Thymus (tissue), 11 donors: ENCODE data around the gene CFAP77. TPM values are rescaled to one million over a fixed set of nuclear protein-coding genes. Genes with fewer than 3 reads are reported as not detected.
"Not testable (repeated sequence)": the region's sequence is repeated elsewhere in the genome, so short reads cannot be mapped to it uniquely, and the experiment has no call there.

Experiments used
- DNase-seq, 9 donors: peaks; one replicate each; pipeline ENCODE4 v3.0.0-alpha.2; 2013; ENCODE audit warnings: low spot score in 9 of 9, low read depth in 6 of 9, missing footprints in 1 of 9
- H3K27ac ChIP-seq, 2 donors: one replicate each; pipeline ENCODE4 v1.5.1; 2013; ENCODE audit warnings: control low read depth in 1 of 2, low read depth in 1 of 2, low read length in 1 of 2, mild to moderate bottlenecking in 1 of 2, moderate library complexity in 1 of 2
- H3K27me3 ChIP-seq, 2 donors: one replicate each; pipeline ENCODE4 v1.5.1; 2013; ENCODE audit warnings: low read length in 1 of 2; ENCODE audit not compliant: control insufficient read depth in 2 of 2, insufficient read depth in 1 of 2
- H3K36me3 ChIP-seq, 2 donors: one replicate each; pipeline ENCODE4 v1.5.1; 2013; ENCODE audit warnings: low read length in 1 of 2, mild to moderate bottlenecking in 1 of 2, moderate library complexity in 1 of 2; ENCODE audit not compliant: control insufficient read depth in 2 of 2, insufficient read depth in 2 of 2
- H3K4me1 ChIP-seq, 2 donors: one replicate each; pipeline ENCODE4 v1.5.1; 2013; ENCODE audit warnings: low read length in 2 of 2; ENCODE audit not compliant: control insufficient read depth in 2 of 2, insufficient read depth in 2 of 2
- H3K4me3 ChIP-seq, 2 donors: one replicate each; pipeline ENCODE4 v1.5.1; 2013; ENCODE audit warnings: low read length in 2 of 2, control low read depth in 1 of 2, mild to moderate bottlenecking in 1 of 2
- H3K9me3 ChIP-seq, 2 donors: one replicate each; pipeline ENCODE4 v1.5.1; 2013; ENCODE audit warnings: low read length in 1 of 2, mild to moderate bottlenecking in 1 of 2; ENCODE audit not compliant: control insufficient read depth in 2 of 2, insufficient read depth in 1 of 2
- WGBS: extraction: QIAGEN DNeasy Blood & Tissue Kit; methylation state at CpG from one replicate; pipeline ENCODE4 v1.1.7; 2013; 5-methylcytosine and 5-hydroxymethylcytosine counted together
- polyA plus RNA-seq: library from polyadenylated mRNA; stranded (reverse); fragments of 200-250 nt; gene quantifications from one replicate; pipeline ENCODE4 v1.2.3, GENCODE V29; 2013
- total RNA-seq: library from RNA; stranded (reverse); fragments of 120-200 nt; gene quantifications from one replicate; pipeline ENCODE4 v1.2.4, GENCODE V29; 2013
- donor health status: healthy.

Gene CFAP77
- total and polyA plus RNA-seq, 2 donors: 0.05 to 0.11 TPM

- not testable (repeated sequence) for H3K4me1 ChIP-seq, H3K9me3 ChIP-seq, H3K4me3 ChIP-seq, H3K27me3 ChIP-seq, DNase-seq, H3K27ac ChIP-seq
- 97% methylated on average over 2 of the region's 2 CpGs for WGBS
- H3K36me3 ChIP-seq: peaks cover 63 to 70% of the 10 kb centered on the region in 2 donors
Observed at GRCh38 chr9:132377769-132378168, 32.2 kb upstream of the CFAP77 start.

GRCh38 chr9:132378416-132378815, 31.6 kb upstream of the CFAP77 start:
- not testable (repeated sequence) for H3K27me3 ChIP-seq, H3K4me1 ChIP-seq, H3K27ac ChIP-seq, DNase-seq, H3K4me3 ChIP-seq, H3K9me3 ChIP-seq
- peaks cover 63 to 74% of the 10 kb centered on the region in 2 donors for H3K36me3 ChIP-seq
- 98% methylated on average over 3 of the region's 3 CpGs for WGBS

- Histone ChIP-seq H3K36me3 (peaks cover 60 to 79% of the 10 kb centered on the region in 2 donors), H3K27ac (peak overlapping the region; percentile 39 to 49), H3K4me1 (peaks cover 0 to 8% of the 10 kb centered on the region in 2 donors), H3K9me3 (peaks cover 2 to 3% of the 10 kb centered on the region in 2 donors), H3K4me3 (no peak overlapping the region), H3K27me3 (no peaks in the 10 kb centered on the region)
- DNase-seq: peak in 1 of 9 donors; percentile 36
- 77% methylated on average over 9 of the region's 9 CpGs for WGBS
Observed at GRCh38 chr9:132381966-132382541, 28.0 kb upstream of the CFAP77 start.

- Histone ChIP-seq H3K27ac (no peak overlapping the region), H3K36me3 (peaks cover 57 to 80% of the 10 kb centered on the region in 2 donors), H3K27me3 (no peaks in the 10 kb centered on the region), H3K4me3 (no peak overlapping the region), H3K4me1 (peaks cover 0 to 8% of the 10 kb centered on the region in 2 donors), H3K9me3 (peaks cover 2% of the 10 kb centered on the region in 2 donors)
- DNase-seq: no peak
- 59% methylated on average over 10 of the region's 10 CpGs for WGBS
Observed at GRCh38 chr9:132383462-132383883, 26.5 kb upstream of the CFAP77 start.

GRCh38 chr9:132384376-132384775, 25.6 kb upstream of the CFAP77 start:
- 84% methylated on average over 8 of the region's 8 CpGs for WGBS
- Histone ChIP-seq H3K4me1 (peaks cover 0 to 8% of the 10 kb centered on the region in 2 donors), H3K27me3 (no peaks in the 10 kb centered on the region), H3K36me3 (peaks cover 58 to 82% of the 10 kb centered on the region in 2 donors), H3K4me3 (no peak overlapping the region), H3K27ac (no peak overlapping the region), H3K9me3 (no peaks in the 10 kb centered on the region)
- DNase-seq: no peak

- DNase-seq: no peak
- 97% methylated on average over 7 of the region's 7 CpGs for WGBS
- Histone ChIP-seq H3K4me3 (no peak overlapping the region), H3K27me3 (no peaks in the 10 kb centered on the region), H3K27ac (no peak overlapping the region), H3K4me1 (peaks cover 0 to 8% of the 10 kb centered on the region in 2 donors), H3K9me3 (no peaks in the 10 kb centered on the region), H3K36me3 (peaks cover 69 to 86% of the 10 kb centered on the region in 2 donors)
Observed at GRCh38 chr9:132387133-132387532, 22.9 kb upstream of the CFAP77 start.

GRCh38 chr9:132390966-132391365, 19.0 kb upstream of the CFAP77 start:
- 84% methylated on average over 7 of the region's 7 CpGs for WGBS
- Histone ChIP-seq H3K27ac (no peak overlapping the region), H3K4me1 (no peaks in the 10 kb centered on the region), H3K36me3 (peaks cover 67 to 94% of the 10 kb centered on the region in 2 donors), H3K27me3 (no peaks in the 10 kb centered on the region), H3K9me3 (no peaks in the 10 kb centered on the region), H3K4me3 (no peak overlapping the region)
- no peak for DNase-seq

GRCh38 chr9:132391449-132391848, 18.6 kb upstream of the CFAP77 start:
- Histone ChIP-seq H3K9me3 (no peaks in the 10 kb centered on the region), H3K4me1 (no peaks in the 10 kb centered on the region), H3K36me3 (peaks cover 71 to 93% of the 10 kb centered on the region in 2 donors), H3K27me3 (no peaks in the 10 kb centered on the region), H3K27ac (no peak overlapping the region), H3K4me3 (no peak overlapping the region)
- 97% methylated on average over 11 of the region's 11 CpGs for WGBS
- DNase-seq: no peak

GRCh38 chr9:132395560-132395959, 14.5 kb upstream of the CFAP77 start:
- WGBS: 96% methylated on average over 11 of the region's 11 CpGs
- Histone ChIP-seq H3K27ac (no peak overlapping the region), H3K4me3 (no peak overlapping the region), H3K36me3 (peaks cover 69 to 90% of the 10 kb centered on the region in 2 donors), H3K9me3 (no peaks in the 10 kb centered on the region), H3K27me3 (no peaks in the 10 kb centered on the region), H3K4me1 (no peaks in the 10 kb centered on the region)
- no peak for DNase-seq
